ENCODE measurements around the gene PAN2. TPM values are rescaled to one million over a fixed set of nuclear protein-coding genes. Genes with fewer than 3 reads are reported as not detected.

PAN2 gene
- polyA plus RNA-seq, 3 donors, result 8.8 to 120 (median 16.0) TPM

DNA sequence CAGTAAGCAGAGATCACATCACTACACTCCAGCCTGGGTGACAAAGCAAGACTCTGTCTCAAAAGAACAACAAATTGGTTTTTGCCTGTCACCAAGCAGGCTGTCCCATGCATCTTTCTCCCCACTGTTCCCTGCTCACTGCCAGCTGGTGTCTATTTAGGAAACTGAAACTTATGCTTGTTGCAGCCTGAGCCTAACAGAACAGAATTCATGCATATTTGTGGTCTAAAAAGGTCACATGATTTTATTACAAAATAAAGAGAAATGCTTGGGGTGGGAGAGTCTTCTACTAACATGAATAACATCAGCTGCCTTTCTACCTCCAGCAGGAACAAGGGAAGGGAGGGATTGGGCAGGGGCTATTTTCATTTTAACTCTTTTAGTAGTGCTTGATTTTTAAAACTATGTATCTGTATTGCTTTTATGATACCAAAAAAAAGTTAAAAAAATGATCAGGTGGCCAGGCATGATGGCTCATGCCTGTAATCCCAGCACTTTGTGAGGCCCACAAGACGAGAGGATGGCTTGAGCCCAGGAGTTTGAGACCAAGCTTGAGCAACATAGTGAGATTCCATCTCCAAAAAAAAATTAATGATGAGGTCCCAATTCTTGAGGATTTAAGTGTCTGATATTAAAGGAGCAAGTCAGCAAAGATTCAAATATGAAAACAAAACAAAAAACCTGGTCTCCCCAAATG, 25.2 kb upstream of the PAN2 start:
- Mint-ChIP-seq H3K4me3 (peak overlapping the region; percentile 87 to 94), H3K9me3 (no peaks in the 10 kb centered on the region), H3K27ac (peak overlapping the region; percentile 87 to 97 (median 95)), H3K36me3 (peaks cover 27 to 32% of the 10 kb centered on the region in 2 donors), H3K4me1 (peaks cover 26% of the 10 kb centered on the region), H3K27me3 (ENCODE audit: low read depth in 3 of 3) (peaks cover 0 to 2% (median 1%) of the 10 kb centered on the region in 3 donors)
- peak overlapping the region; percentile 82 for H2AFZ ChIP-seq (ENCODE audit: insufficient read depth, low read depth, low read length, poor library complexity, severe bottlenecking)
- no peaks in the 10 kb centered on the region for H3K27me3 ChIP-seq (ENCODE audit: control insufficient read depth in 2 of 2, insufficient read depth in 2 of 2, low read length in 2 of 2)
- peak overlapping the region; percentile 76 for H3K9ac ChIP-seq (ENCODE audit: insufficient read depth, low read length, poor library complexity, severe bottlenecking)
- peaks cover 25% of the 10 kb centered on the region in 2 donors for H3K36me3 ChIP-seq (replicated peaks in 1 of 2; ENCODE audit: control insufficient read depth in 1 of 2, insufficient read depth in 2 of 2, low read length in 2 of 2)
- peaks cover 57% of the 10 kb centered on the region for H3K79me2 ChIP-seq (ENCODE audit: insufficient read depth, low read length)
- peak in 2 of 3 donors; percentile 40 to 41 for DNase-seq
- TF ChIP-seq, protein P1, sequence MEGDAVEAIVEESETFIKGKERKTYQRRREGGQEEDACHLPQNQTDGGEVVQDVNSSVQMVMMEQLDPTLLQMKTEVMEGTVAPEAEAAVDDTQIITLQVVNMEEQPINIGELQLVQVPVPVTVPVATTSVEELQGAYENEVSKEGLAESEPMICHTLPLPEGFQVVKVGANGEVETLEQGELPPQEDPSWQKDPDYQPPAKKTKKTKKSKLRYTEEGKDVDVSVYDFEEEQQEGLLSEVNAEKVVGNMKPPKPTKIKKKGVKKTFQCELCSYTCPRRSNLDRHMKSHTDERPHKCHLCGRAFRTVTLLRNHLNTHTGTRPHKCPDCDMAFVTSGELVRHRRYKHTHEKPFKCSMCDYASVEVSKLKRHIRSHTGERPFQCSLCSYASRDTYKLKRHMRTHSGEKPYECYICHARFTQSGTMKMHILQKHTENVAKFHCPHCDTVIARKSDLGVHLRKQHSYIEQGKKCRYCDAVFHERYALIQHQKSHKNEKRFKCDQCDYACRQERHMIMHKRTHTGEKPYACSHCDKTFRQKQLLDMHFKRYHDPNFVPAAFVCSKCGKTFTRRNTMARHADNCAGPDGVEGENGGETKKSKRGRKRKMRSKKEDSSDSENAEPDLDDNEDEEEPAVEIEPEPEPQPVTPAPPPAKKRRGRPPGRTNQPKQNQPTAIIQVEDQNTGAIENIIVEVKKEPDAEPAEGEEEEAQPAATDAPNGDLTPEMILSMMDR (IDR thresholded peaks at IDR 0.05), result no peak
- H3K9me3 ChIP-seq (replicated peaks in 1 of 2; ENCODE audit: control insufficient read depth in 1 of 2, insufficient read depth in 1 of 2, low read length in 2 of 2), result no peaks in the 10 kb centered on the region
- peaks cover 19 to 23% of the 10 kb centered on the region in 2 donors for H3K4me1 ChIP-seq (ENCODE audit: control insufficient read depth in 1 of 2, insufficient read depth in 2 of 2, low read length in 2 of 2)
- H3K4me3 ChIP-seq (replicated peaks in 1 of 3; ENCODE audit: low read depth in 2 of 3, low read length in 3 of 3), result peak overlapping the region; percentile 89 to 97 (median 89)
- H3K27ac ChIP-seq (ENCODE audit: low read depth in 1 of 2, low read length in 2 of 2), result peak overlapping the region; percentile 74 to 89
- peaks cover 49% of the 10 kb centered on the region for H4K20me1 ChIP-seq (ENCODE audit: insufficient read depth, low read length)
- intact Hi-C loops (cut with micrococcal nuclease), result no loop called here
- H3K4me2 ChIP-seq (replicated peaks; ENCODE audit: extremely low read depth, low read length, poor library complexity, severe bottlenecking), result peak overlapping the region; percentile 95
- WGBS (ENCODE audit: insufficient coverage), result no CpG with 5 or more reads among the region's 1 CpG

DNA sequence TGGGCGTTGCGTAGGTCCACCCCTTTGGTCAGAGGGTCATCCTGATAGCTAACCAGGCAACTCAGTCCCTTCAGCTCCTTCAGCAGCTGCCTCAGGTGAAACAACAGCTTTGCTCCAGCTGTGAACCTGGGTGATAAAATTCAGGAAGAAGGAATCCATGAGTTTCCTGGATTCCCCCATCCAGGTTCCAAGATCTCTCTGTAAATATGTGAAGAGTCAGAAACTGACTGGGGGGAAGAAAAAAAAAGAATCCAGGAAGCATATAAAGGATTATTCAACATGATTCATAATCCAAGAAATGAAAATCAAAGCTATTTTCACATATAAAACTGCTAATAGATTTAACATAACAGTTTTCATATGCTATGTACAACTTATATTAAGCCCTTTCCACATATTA, 17.5 kb upstream of the PAN2 start:
- 95% methylated on average over 2 of the region's 2 CpGs for WGBS (ENCODE audit: insufficient coverage)
- intact Hi-C loops (cut with micrococcal nuclease), result no loop called here

More for the DNA sequence above, 17.5 kb upstream of the PAN2 start:
- Histone ChIP-seq H3K4me1 (ENCODE audit: control insufficient read depth in 1 of 2, insufficient read depth in 2 of 2, low read length in 2 of 2) (no peaks in the 10 kb centered on the region), H3K9ac (ENCODE audit: insufficient read depth, low read length, poor library complexity, severe bottlenecking) (no peak overlapping the region), H3K27ac (ENCODE audit: low read depth in 1 of 2, low read length in 2 of 2) (peak overlapping the region in 1 of 2 donors; percentile 43), H3K27me3 (ENCODE audit: control insufficient read depth in 2 of 2, insufficient read depth in 2 of 2, low read length in 2 of 2) (no peaks in the 10 kb centered on the region), H3K4me2 (replicated peaks; ENCODE audit: extremely low read depth, low read length, poor library complexity, severe bottlenecking) (no peak overlapping the region), H3K4me3 (replicated peaks in 1 of 3; ENCODE audit: low read depth in 2 of 3, low read length in 3 of 3) (no peak overlapping the region), H3K36me3 (replicated peaks in 1 of 2; ENCODE audit: control insufficient read depth in 1 of 2, insufficient read depth in 2 of 2, low read length in 2 of 2) (peaks cover 92 to 98% of the 10 kb centered on the region in 2 donors), H4K20me1 (ENCODE audit: insufficient read depth, low read length) (peaks cover 63% of the 10 kb centered on the region), H3K79me2 (ENCODE audit: insufficient read depth, low read length) (peaks cover 22% of the 10 kb centered on the region), H3K9me3 (replicated peaks in 1 of 2; ENCODE audit: control insufficient read depth in 1 of 2, insufficient read depth in 1 of 2, low read length in 2 of 2) (no peaks in the 10 kb centered on the region), H2AFZ (ENCODE audit: insufficient read depth, low read depth, low read length, poor library complexity, severe bottlenecking) (no peak overlapping the region)
- TF ChIP-seq, protein P1 (IDR thresholded peaks at IDR 0.05), result no peak
- peak overlapping the region in 1 of 7 donors; percentile 3 for H3K27ac Mint-ChIP-seq
- H3K9me3 Mint-ChIP-seq, result no peaks in the 10 kb centered on the region
- peaks cover 81 to 94% of the 10 kb centered on the region in 2 donors for H3K36me3 Mint-ChIP-seq
- no peaks in the 10 kb centered on the region for H3K4me1 Mint-ChIP-seq
- DNase-seq, result no peak
- H3K4me3 Mint-ChIP-seq, result no peak overlapping the region
- no peaks in the 10 kb centered on the region for H3K27me3 Mint-ChIP-seq (ENCODE audit: low read depth in 3 of 3)

All from CD14-positive monocyte (primary cell).